GM21381 (cell line): ENCODE results near the gene COX15.
"Not testable (repeated sequence)": the region's sequence is repeated elsewhere in the genome, so short reads cannot be mapped to it uniquely, and the experiment has no call there.

ENCODE experiments used
- ATAC-seq: cut with Tn5 transposase; IDR thresholded peaks from one replicate; pipeline ENCODE4 v1.9.1; 2021; ENCODE audit warnings: mild to moderate bottlenecking, moderate library complexity; ENCODE audit not compliant: unreplicated experiment

COX15 gene

DNA sequence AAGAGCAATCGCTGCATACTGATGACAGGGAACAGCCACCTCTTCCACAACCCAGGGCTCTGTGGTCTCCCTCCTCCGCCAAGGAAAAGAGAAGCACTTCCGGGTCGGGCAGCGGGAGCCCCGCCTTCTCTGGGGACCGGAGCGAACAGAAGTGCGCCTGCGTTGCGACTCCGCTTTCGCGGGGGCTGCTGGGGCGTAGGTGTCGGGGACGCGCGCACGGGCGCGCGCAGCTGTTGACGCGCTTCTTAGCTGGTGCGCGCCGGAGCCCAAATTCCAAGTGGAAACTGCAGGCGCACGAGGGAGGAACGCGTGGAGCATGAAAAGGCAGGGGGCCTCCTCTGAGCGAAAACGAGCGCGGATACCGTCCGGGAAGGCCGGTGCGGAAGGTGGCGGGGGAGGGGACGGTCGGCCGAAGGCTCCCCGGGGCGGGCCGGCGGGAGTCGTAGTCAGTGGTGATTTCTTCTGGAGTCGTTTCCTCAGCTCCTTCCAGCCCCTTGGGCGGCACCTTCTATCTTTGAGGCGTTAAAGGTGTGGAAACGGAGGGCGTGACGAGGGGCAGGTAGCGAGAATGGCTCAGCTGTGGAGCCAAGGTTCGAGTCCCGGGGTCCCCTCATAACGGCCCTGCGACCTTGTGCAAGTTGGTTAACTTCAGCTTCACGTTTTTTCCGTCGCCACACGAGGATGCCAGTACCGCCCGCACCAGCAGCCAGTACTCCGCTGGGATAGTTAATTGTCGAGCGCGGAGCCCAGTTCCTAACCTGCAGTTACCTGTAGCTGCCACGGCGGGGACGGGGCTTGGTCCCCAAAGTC, at the start of gene COX15, which contains the start of gene CUTC:
Gene COX15 (minus strand): TSS at position 95 of the 810 bp plus-strand sequence. CDS start 78 bp downstream, at position 17.
Gene CUTC (plus strand): TSS at position 202 of the 810 bp plus-strand sequence. CDS start 115 bp downstream, at position 317.
- peak; percentile 93 for ATAC-seq

DNA sequence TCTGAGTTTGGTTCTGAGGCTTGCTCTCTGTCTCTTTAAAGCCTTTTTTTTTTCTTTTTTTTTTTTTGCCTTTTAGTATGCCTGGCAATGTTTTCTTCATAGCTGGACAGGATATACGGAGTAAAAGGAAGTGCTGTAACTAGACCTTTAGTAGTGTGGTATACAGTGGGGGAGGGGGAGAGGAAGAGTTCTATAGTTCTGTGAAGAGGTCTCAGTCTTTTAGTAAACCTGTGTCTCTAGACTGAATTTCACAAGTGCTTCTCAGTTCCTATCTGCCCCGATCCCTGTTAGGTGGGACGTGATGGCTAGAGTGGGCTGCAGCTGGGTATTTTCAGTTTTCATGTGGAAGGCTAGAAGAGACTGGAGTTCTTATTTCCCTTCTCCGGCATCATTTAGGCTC, 47.4 kb upstream of the COX15 start:
- no peak for ATAC-seq

DNA sequence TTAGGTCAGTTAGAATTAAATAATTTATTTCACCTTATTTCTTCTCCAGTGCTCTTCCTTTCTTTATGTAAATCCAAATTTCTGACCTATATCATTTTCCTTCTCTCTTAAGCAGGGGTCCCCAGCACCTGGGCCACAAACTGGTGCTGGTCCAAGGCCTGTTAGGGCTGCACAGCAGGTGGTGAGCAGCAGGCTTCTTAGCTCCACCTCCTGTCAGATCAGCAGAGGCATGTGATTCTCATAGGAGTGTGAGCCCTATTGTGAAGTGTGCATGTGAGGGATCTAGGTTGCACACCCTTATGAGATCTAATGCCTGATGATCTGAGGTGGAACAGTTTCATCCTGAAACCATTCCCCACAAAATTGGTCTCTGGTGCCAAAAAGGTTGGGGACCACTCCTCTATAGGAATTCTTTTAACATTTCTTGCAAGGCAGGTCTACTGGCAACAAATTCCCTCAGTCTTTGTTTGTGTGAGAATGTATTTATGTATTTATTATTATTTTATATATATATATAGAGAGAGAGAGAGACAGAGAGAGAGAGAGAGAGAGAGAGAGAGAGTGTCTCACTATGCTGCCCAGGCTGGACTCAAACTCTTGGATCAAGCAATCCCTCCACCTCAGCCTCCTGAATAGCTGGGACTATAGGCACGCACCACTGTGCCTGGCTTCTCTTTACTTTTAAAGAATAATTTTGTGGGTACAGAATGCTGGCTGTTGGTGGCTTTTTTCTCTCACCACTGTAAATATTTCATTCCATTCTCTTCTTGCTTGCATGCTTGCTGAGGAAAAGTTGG, 46.2 kb upstream of the COX15 start:
- no peak for ATAC-seq

DNA sequence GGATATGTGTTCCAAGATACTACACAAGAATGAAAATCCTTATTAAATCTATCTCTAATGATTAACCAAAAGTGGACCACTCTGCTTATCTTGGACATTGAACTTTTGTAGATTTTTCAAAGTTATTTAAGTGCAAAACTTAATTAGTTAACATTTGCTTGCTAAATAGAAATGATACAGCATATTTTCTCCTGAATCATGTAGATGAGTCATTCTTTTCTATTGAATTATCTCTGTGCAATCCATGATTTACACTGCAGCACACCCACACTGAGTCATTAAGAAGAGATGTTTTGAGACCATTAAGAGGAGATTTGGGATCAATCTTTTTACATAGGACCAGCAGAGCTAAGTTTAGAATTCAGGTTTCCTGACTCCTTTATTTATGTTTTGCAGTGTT, 43.9 kb upstream of the COX15 start:
- ATAC-seq = no peak

DNA sequence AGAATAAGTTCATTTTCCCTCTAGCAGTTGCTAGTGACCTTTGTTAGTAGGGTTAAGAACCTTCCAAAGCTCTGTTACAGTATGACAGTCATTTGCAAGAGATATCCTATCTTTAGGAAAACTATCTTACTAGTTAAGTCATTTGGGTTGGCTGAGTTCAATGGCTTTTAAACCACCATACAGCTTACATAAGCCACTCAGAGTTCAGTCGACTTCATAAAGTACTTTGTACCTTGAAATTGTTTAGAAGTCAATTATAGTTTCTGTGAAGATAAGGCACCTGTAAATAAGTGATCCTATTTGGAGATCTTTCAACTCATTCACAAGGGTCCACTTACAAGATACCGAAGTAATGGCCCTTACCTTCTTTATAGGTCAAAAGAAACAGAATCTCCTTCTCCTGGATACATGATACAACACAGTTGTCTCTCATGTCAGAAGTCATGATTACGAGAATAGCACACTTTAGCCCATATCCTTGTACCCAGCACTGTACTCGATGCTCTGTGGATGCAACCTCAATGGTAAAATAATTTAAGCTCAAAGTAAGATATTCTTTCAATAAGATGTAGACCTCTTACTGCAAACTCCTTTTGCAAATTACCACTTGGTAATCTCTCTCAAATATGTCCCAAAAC, 38.6 kb upstream of the COX15 start:
- no peak for ATAC-seq

DNA sequence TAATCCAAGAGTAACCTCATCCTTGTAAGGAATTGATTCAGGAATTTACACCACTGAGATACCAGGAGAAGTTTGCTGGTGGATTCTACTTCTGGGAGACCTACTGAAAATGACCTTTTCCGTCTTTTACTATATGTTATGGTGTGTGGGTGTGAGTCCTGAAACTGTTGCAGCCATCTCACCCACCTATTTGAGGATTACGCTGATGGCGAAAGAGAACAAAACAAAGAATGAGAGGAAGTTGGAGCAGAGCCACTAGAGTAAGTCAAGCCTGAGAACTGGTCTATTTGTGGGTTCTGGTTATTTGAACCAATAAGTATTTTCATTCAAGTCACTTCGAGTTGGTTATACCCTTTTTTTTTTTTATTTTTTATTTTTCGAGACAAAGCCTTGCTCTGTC, 37.8 kb upstream of the COX15 start:
- ATAC-seq = no peak

DNA sequence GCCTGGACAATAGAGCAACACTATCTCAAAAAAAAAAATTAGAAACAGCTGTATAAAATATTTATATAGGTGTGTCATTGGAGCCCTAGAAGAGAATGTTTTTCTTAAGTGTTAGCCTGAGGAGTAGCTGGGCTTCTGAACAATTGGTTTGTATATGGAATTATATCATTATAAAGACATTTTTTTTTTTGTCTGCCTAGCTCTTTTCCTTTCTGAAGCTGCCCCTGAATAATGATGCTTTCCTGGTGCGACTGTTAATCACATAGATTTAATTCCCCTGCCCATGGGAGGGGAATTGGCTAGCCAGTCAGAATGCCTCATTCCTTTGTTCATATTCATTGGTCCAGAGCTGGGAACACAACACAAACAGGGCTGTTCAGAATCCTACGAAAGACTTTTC, 36.6 kb upstream of the COX15 start:
- ATAC-seq = no peak

DNA sequence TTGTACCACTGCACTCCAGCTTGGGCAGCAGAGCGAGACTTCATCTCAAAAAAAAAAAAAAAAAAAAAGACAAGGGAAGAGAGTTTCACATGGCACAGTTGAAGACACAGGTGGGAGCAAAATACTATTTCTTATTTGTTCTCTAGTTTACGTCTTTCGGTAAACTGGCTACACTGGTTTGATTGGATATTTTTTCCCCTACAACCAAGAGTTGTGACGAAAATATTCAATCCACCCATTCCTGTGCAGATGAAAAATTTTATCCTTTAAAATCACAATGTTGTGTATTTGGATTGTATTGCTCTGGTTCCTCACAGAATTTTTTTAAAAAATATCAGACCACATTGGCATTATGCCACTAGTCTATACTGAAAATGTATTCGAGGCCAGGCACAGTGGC, 36.0 kb upstream of the COX15 start:
- no peak for ATAC-seq

DNA sequence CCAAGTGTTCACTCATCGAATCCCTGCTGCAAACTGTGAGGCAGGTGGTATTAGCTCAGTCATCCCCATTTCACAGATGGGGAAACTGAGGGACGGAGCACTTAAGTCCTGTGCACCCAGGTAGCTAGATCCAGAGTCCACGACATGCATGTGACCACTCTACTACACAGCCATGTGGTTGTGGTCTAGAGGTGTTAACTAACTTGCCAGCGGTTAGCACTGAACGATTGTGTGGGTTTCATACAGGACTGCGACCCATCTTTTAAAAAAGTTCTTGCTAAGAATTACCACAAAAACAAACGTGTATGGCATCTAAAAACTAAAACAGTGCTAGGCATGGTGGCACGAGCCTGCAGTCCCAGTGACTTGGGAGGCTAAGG, 34.4 kb upstream of the COX15 start:
- ATAC-seq = peak; percentile 96

DNA sequence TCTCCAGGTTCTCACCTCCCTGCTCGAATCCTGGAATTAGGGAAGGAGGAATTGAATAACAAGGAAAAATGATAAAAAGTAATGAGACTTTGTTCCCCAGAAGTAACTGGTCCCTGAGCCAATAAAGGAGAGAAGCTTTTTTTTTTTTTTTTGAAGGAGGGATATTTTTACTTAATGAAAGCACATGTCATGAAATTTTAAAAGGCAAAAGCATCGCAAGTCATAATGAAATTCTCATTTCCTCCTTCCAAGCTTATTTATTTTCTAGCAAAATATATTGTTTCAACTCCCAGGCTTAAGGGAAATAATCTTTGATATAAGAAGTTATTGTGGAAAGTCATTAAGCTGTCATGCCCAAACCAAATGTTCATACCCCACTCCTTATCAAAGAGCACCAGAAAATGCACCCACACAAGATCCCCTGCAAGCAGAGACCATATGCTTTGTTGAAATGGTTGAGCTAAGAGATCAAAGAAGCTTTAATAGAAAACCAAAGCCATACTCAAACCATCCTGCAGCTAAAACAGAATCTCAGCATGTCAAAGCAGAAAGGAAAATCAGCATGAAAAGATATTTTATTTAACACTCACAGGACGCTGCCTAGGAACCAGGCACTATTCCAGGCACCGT, 33.9 kb upstream of the COX15 start:
- no peak for ATAC-seq

DNA sequence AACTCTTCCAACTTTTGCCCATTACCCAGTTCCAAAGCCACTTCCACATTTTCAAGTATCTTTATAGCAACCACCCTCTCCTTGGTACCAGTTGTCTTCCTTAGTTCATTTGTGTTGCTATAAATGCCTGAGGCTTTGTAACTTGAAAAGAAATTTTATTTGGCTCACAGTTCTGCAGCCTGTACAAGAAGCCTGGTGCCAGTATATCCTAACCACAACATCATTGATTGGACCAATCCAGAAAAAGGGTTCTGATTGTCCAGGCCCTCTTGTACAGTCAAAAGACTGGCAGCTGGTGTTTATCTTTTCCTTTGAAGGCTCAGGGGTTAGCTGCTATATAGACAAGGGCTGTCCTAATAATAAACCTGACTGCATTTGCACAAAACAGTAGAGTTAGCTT, 29.4 kb upstream of the COX15 start:
- ATAC-seq = no peak

DNA sequence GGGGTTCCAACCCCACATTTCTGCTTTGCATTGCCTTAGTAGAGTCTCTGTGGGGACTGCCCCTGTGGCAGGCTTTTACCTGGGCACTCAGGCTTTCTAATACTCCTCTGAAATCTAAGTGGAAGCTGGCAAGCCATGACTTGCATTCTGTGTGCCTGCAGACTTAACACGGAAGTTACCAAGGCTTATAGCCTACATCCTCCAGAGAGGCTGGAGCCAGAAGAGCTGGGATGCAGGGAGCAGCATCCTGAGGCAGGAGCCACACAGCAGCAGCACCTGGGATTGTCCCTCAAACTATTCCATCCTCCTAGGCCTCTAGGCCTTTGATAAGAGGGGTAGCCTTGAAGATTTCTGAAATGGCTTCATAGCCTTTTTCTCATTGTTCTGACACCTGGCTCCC, 28.4 kb upstream of the COX15 start:
- no peak for ATAC-seq

DNA sequence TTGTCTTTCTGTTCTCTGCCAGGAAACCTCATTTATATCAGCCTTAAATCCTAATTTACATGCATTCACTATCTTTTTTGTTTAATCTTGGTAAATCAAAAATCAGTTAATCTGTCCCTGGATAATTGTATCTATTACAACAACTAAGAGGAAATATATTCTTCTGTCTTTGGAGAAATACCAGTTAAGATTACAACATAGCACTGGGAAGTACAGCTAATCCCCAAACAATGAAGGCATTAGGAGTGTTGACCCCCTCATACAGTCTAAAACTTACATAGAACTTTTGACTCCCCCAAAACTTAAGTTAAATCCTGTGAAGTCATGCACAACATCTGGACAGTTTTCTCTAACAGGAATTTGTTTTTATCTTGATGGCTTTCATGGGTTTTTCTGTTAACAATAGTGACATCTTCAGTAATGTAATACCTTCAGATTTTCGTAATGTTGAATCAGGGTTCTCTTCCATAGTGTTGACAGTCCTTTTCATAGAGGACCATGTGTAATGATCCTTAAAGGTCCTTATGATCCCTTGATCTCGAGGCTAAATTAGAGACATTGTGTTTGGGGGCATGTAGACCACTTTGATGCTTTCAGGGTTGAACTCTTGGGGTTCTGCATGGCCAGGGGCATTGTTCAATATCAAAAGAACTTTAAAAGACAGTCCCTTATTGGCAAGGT, 26.4 kb upstream of the COX15 start:
- ATAC-seq = no peak

DNA sequence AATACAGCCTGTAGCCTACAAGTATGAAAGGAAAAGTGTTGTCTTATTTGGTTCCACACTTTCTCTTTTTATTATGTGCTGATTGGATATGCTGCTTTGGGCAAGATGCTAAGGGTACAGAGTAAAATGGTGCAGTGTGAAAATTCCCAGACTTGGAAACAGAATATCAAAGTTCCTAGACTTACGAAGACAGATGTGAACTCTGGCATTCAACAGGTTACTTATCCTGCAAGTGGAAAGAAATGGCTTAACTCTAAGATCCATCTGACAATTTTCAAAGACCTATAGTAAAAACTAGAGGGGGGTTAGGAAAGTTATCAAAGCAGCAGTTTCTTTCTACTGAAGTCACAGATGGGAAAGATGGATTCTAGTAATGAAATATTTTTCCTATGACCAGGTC, 24.2 kb upstream of the COX15 start:
- no peak for ATAC-seq

DNA sequence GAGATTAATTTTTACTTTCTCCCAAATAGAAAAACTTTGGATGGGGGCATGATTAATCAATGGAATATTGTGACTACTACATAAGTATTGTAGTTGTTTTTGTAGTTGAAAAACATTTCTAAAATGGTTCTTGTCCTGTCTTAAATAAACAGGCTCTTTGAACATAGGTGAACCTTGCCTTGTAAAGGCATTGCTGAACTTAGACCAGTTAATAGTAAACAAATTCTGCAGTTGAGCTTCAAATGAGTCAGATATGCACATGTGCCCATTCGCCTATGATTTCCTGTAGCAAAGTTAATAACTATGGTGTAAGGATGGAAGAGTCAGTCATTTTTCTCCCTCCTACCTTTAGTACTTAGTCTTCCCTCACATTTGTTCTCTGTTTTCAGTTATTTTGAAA, 22.7 kb upstream of the COX15 start:
- no peak for ATAC-seq

DNA sequence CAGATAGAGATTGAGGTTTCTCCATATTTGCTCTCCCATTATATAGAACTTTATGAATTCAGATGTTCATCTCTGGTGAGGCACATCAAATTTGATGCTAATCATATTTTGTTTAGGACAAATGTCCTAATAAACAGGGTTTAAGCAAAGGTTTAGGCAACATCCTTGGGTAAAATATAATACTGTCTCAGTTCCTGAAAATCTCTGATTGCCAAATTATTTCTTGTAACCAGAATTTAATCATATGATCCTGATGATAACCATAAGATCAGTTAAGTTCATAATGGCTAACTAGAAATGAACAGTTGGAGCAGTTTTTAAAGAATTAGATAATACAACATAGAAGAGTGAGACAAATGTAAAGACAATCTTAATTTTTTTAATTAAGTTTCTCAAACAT, 18.7 kb upstream of the COX15 start:
- no peak for ATAC-seq

DNA sequence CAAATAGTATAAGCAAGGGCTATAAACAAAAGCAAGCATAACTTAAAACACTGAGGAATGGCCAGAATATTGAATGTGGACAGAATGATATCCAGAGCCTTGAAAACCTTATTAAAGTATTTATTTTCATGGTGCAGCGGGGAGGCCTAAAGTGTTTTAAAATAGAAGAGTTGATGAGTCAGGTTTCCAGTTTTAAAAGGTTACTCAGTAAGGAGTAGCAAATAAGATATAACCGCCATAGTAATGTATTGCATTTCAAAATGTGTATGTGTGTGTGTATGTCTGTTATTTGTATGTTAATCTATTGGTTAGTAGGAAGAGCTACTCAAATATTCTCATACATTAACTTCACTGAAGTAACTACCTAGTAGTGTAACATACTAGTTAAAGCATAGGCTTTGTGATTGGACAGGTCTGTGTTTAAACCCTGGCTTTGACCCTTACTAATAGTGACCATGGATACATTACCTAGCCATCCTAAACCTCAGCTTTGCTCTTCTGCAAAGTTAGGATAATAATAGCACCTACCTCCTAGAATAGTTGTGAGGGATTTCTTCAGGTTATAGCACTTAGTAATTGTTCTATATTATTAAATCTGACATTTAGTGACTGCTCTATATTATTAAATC, 17.0 kb upstream of the COX15 start:
- ATAC-seq = no peak

DNA sequence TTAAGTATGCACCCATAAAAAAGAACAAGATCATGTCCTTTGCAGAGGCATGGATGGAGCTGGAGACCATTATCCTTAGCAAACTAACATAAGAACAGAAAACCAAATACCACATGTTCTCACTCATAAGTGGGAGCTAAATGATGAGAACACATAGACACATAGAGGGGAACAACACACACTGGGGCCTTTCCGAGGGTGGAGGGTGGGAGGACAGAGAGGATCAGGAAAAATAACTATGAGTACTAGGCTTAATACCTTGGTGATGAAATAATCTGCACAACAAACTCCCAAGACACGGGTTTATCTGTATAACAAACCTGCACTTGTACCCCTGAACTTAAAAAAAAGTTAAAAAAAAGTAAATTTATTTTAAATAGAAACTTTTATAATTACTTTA, 14.2 kb upstream of the COX15 start:
- ATAC-seq = not testable (repeated sequence)

DNA sequence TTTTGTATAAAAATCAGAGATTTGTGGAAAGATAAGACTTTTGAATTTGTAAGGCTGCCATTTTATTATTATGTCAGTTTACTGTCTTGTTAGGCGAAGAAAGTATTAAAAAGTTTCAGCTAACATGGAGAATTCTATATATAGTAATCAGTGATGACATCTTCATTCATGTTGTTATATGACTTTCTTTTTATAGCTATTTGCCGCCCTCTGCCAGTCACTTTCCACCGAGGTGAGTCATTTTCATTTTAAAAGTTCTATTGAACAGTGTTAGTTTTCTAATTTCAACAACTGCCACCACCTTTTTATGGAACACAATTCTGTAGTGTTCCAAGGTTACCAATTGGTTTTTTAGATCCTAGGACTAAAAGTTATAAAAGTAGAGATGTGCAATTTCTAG, 11.9 kb upstream of the COX15 start:
- ATAC-seq = no peak

DNA sequence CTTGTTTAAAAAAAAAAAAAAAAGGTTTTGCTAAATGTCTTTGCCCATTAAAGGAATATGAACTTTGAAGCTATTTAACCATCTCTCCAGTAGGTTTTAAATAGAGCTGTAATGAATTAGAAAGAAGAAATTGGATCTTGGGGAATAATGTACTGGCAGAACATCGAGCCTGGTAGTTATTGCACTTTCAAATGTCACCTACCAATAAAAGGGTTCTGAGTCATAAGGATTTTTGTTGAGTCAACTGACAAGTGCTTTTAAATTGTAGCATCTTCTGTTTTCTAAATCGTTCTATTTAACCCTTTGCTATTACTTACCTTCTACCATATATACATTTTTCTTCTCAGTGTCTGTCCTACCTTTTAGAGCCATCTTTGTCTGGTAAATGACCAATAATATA, 10.8 kb upstream of the COX15 start:
- ATAC-seq = no peak
